Measurements from ENCODE around the gene CCNJ.

- TF ChIP-seq, protein P1, sequence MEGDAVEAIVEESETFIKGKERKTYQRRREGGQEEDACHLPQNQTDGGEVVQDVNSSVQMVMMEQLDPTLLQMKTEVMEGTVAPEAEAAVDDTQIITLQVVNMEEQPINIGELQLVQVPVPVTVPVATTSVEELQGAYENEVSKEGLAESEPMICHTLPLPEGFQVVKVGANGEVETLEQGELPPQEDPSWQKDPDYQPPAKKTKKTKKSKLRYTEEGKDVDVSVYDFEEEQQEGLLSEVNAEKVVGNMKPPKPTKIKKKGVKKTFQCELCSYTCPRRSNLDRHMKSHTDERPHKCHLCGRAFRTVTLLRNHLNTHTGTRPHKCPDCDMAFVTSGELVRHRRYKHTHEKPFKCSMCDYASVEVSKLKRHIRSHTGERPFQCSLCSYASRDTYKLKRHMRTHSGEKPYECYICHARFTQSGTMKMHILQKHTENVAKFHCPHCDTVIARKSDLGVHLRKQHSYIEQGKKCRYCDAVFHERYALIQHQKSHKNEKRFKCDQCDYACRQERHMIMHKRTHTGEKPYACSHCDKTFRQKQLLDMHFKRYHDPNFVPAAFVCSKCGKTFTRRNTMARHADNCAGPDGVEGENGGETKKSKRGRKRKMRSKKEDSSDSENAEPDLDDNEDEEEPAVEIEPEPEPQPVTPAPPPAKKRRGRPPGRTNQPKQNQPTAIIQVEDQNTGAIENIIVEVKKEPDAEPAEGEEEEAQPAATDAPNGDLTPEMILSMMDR (conservative IDR thresholded peaks at IDR 0.05; ENCODE audit: low read depth, low read length) = no peak
- TF ChIP-seq EZH2 (IDR thresholded peaks at IDR 0.05; ENCODE audit: borderline replicate concordance, low read depth, low read length, poor library complexity, severe bottlenecking) = no peak
Measured at GRCh38 chr10:96089670-96090462, 46.5 kb downstream of the CCNJ start.

Data from A673 (cell line).